ENCODE measurements around the gene DDX4.
"Not testable (repeated sequence)": the region's sequence is repeated elsewhere in the genome, so short reads cannot be mapped to it uniquely, and the experiment has no call there.

Gene DDX4

GRCh38 chr5:55750499-55750898, 12.6 kb downstream of the DDX4 start:
- Histone ChIP-seq H3K79me1 (ENCODE audit: low read depth, low read length) (no peaks in the 10 kb centered on the region), H3K9me3 (replicated peaks in 1 of 2; ENCODE audit: control insufficient read depth in 2 of 2, insufficient read depth in 1 of 2, low read depth in 1 of 2, low read length in 2 of 2) (no peaks in the 10 kb centered on the region), H3K36me3 (replicated peaks in 1 of 2; ENCODE audit: control insufficient read depth in 2 of 2, insufficient read depth in 2 of 2, low read length in 2 of 2) (no peaks in the 10 kb centered on the region), H2BK120ac (ENCODE audit: low read depth, low read length) (no peak overlapping the region), H3K9ac (ENCODE audit: low read depth, low read length, poor library complexity) (no peak overlapping the region), H4K91ac (ENCODE audit: low read depth, low read length, poor library complexity) (no peak overlapping the region), H4K8ac (ENCODE audit: low read depth, low read length) (no peak overlapping the region), H3K27ac (replicated peaks; ENCODE audit: low read length) (no peak overlapping the region), H2BK12ac (ENCODE audit: low read length) (no peak overlapping the region), H2AK5ac (ENCODE audit: low read depth, low read length) (no peak overlapping the region), H3K4ac (ENCODE audit: low read length) (no peak overlapping the region), H3K14ac (ENCODE audit: low read length) (no peak overlapping the region), H3K4me2 (ENCODE audit: insufficient read depth, low read length, poor library complexity, severe bottlenecking) (no peak overlapping the region), H3K27me3 (ENCODE audit: control insufficient read depth in 3 of 3, insufficient read depth in 3 of 3, low read depth in 1 of 3, low read length in 3 of 3) (no peaks in the 10 kb centered on the region), H2BK5ac (ENCODE audit: low read length) (no peak overlapping the region), H3K23ac (ENCODE audit: low read depth, low read length, poor library complexity) (no peak overlapping the region), H3K4me1 (ENCODE audit: control insufficient read depth in 2 of 2, insufficient read depth in 1 of 2, low read depth in 1 of 2, low read length in 2 of 2) (peaks cover 0 to 2% of the 10 kb centered on the region in 2 donors), H3K18ac (ENCODE audit: low read length) (no peak overlapping the region), H2BK15ac (ENCODE audit: low read length) (no peak overlapping the region), H3K4me3 (ENCODE audit: low read length in 2 of 2) (no peak overlapping the region), H2AFZ (ENCODE audit: low read length) (no peak overlapping the region)
- WGBS, 2 donors (ENCODE audit: extremely low coverage in 2 of 2, insufficient read length in 2 of 2, insufficient replicate concordance in 1 of 2), result no CpG with 5 or more reads among the region's 3 CpGs
- no peak for DNase-seq (ENCODE audit: low spot score)

- H3K27me3 ChIP-seq (ENCODE audit: control insufficient read depth in 3 of 3, insufficient read depth in 3 of 3, low read depth in 1 of 3, low read length in 3 of 3), result no peaks in the 10 kb centered on the region
These were observed 20.4 kb downstream of the DDX4 start for GRCh38 chr5:55758231-55758630.

GRCh38 chr5:55758714-55759113, 20.9 kb downstream of the DDX4 start:
- no peak overlapping the region for H3K9ac ChIP-seq (ENCODE audit: low read depth, low read length, poor library complexity)
- H3K23ac ChIP-seq (ENCODE audit: low read depth, low read length, poor library complexity), result no peak overlapping the region
- no peak overlapping the region for H4K8ac ChIP-seq (ENCODE audit: low read depth, low read length)
- no peak overlapping the region for H2BK120ac ChIP-seq (ENCODE audit: low read depth, low read length)
- WGBS, 2 donors (ENCODE audit: extremely low coverage in 2 of 2, insufficient read length in 2 of 2, insufficient replicate concordance in 1 of 2), result no CpG with 5 or more reads among the region's 2 CpGs
- H3K4me2 ChIP-seq (ENCODE audit: insufficient read depth, low read length, poor library complexity, severe bottlenecking), result no peak overlapping the region
- H3K4me1 ChIP-seq (ENCODE audit: control insufficient read depth in 2 of 2, insufficient read depth in 1 of 2, low read depth in 1 of 2, low read length in 2 of 2), result no peaks in the 10 kb centered on the region
- H3K14ac ChIP-seq (ENCODE audit: low read length), result no peak overlapping the region
- H2AK5ac ChIP-seq (ENCODE audit: low read depth, low read length), result no peak overlapping the region
- no peak overlapping the region for H3K27ac ChIP-seq (replicated peaks; ENCODE audit: low read length)
- H2BK15ac ChIP-seq (ENCODE audit: low read length), result no peak overlapping the region
- H3K79me1 ChIP-seq (ENCODE audit: low read depth, low read length), result no peaks in the 10 kb centered on the region
- no peak overlapping the region for H2AFZ ChIP-seq (ENCODE audit: low read length)
- no peak overlapping the region for H3K18ac ChIP-seq (ENCODE audit: low read length)
- H2BK5ac ChIP-seq (ENCODE audit: low read length), result no peak overlapping the region
- no peaks in the 10 kb centered on the region for H3K9me3 ChIP-seq (replicated peaks in 1 of 2; ENCODE audit: control insufficient read depth in 2 of 2, insufficient read depth in 1 of 2, low read depth in 1 of 2, low read length in 2 of 2)
- H3K27me3 ChIP-seq (ENCODE audit: control insufficient read depth in 3 of 3, insufficient read depth in 3 of 3, low read depth in 1 of 3, low read length in 3 of 3), result no peaks in the 10 kb centered on the region
- no peaks in the 10 kb centered on the region for H3K36me3 ChIP-seq (replicated peaks in 1 of 2; ENCODE audit: control insufficient read depth in 2 of 2, insufficient read depth in 2 of 2, low read length in 2 of 2)
- no peak overlapping the region for H3K4ac ChIP-seq (ENCODE audit: low read length)
- H2BK12ac ChIP-seq (ENCODE audit: low read length), result no peak overlapping the region
- H3K4me3 ChIP-seq (ENCODE audit: low read length in 2 of 2), result no peak overlapping the region
- H4K91ac ChIP-seq (ENCODE audit: low read depth, low read length, poor library complexity), result no peak overlapping the region
- DNase-seq (ENCODE audit: low spot score), result no peak

More at GRCh38 chr5:55758231-55758630, 20.4 kb downstream of the DDX4 start:
- H3K79me1 ChIP-seq (ENCODE audit: low read depth, low read length), result no peaks in the 10 kb centered on the region
- H3K4me2 ChIP-seq (ENCODE audit: insufficient read depth, low read length, poor library complexity, severe bottlenecking), result no peak overlapping the region
- no CpG with 5 or more reads among the region's 1 CpG for WGBS, 2 donors (ENCODE audit: extremely low coverage in 2 of 2, insufficient read length in 2 of 2, insufficient replicate concordance in 1 of 2)
- no peak overlapping the region for H2AFZ ChIP-seq (ENCODE audit: low read length)
- no peaks in the 10 kb centered on the region for H3K9me3 ChIP-seq (replicated peaks in 1 of 2; ENCODE audit: control insufficient read depth in 2 of 2, insufficient read depth in 1 of 2, low read depth in 1 of 2, low read length in 2 of 2)
- no peak overlapping the region for H3K18ac ChIP-seq (ENCODE audit: low read length)
- H4K91ac ChIP-seq (ENCODE audit: low read depth, low read length, poor library complexity), result no peak overlapping the region
- H2BK5ac ChIP-seq (ENCODE audit: low read length), result no peak overlapping the region
- H2AK5ac ChIP-seq (ENCODE audit: low read depth, low read length), result no peak overlapping the region
- no peak overlapping the region for H3K14ac ChIP-seq (ENCODE audit: low read length)
- H3K36me3 ChIP-seq (replicated peaks in 1 of 2; ENCODE audit: control insufficient read depth in 2 of 2, insufficient read depth in 2 of 2, low read length in 2 of 2), result no peaks in the 10 kb centered on the region
- no peak overlapping the region for H3K23ac ChIP-seq (ENCODE audit: low read depth, low read length, poor library complexity)
- no peak overlapping the region for H3K4me3 ChIP-seq (ENCODE audit: low read length in 2 of 2)
- H2BK120ac ChIP-seq (ENCODE audit: low read depth, low read length), result no peak overlapping the region
- no peak overlapping the region for H3K27ac ChIP-seq (replicated peaks; ENCODE audit: low read length)
- H3K4me1 ChIP-seq (ENCODE audit: control insufficient read depth in 2 of 2, insufficient read depth in 1 of 2, low read depth in 1 of 2, low read length in 2 of 2), result no peaks in the 10 kb centered on the region
- H4K8ac ChIP-seq (ENCODE audit: low read depth, low read length), result no peak overlapping the region
- no peak overlapping the region for H2BK12ac ChIP-seq (ENCODE audit: low read length)
- DNase-seq (ENCODE audit: low spot score), result no peak
- H3K9ac ChIP-seq (ENCODE audit: low read depth, low read length, poor library complexity), result no peak overlapping the region
- no peak overlapping the region for H3K4ac ChIP-seq (ENCODE audit: low read length)
- H2BK15ac ChIP-seq (ENCODE audit: low read length), result no peak overlapping the region

GRCh38 chr5:55761721-55762120, 23.9 kb downstream of the DDX4 start:
- H4K91ac ChIP-seq (ENCODE audit: low read depth, low read length, poor library complexity); H3K14ac ChIP-seq (ENCODE audit: low read length); H3K9ac ChIP-seq (ENCODE audit: low read depth, low read length, poor library complexity); H4K8ac ChIP-seq (ENCODE audit: low read depth, low read length); H2BK12ac ChIP-seq (ENCODE audit: low read length); H3K79me1 ChIP-seq (ENCODE audit: low read depth, low read length); H2BK120ac ChIP-seq (ENCODE audit: low read depth, low read length); DNase-seq (ENCODE audit: low spot score); H3K27ac ChIP-seq (replicated peaks; ENCODE audit: low read length); H3K36me3 ChIP-seq (replicated peaks in 1 of 2; ENCODE audit: control insufficient read depth in 2 of 2, insufficient read depth in 2 of 2, low read length in 2 of 2); H2BK5ac ChIP-seq (ENCODE audit: low read length); H2AFZ ChIP-seq (ENCODE audit: low read length); H3K4me2 ChIP-seq (ENCODE audit: insufficient read depth, low read length, poor library complexity, severe bottlenecking); H3K4me3 ChIP-seq (ENCODE audit: low read length in 2 of 2); H2AK5ac ChIP-seq (ENCODE audit: low read depth, low read length); H3K9me3 ChIP-seq (replicated peaks in 1 of 2; ENCODE audit: control insufficient read depth in 2 of 2, insufficient read depth in 1 of 2, low read depth in 1 of 2, low read length in 2 of 2); H3K27me3 ChIP-seq (ENCODE audit: control insufficient read depth in 3 of 3, insufficient read depth in 3 of 3, low read depth in 1 of 3, low read length in 3 of 3); H3K23ac ChIP-seq (ENCODE audit: low read depth, low read length, poor library complexity); H3K18ac ChIP-seq (ENCODE audit: low read length); H2BK15ac ChIP-seq (ENCODE audit: low read length); H3K4ac ChIP-seq (ENCODE audit: low read length); H3K4me1 ChIP-seq (ENCODE audit: control insufficient read depth in 2 of 2, insufficient read depth in 1 of 2, low read depth in 1 of 2, low read length in 2 of 2): not testable (repeated sequence)
- WGBS, 2 donors (ENCODE audit: extremely low coverage in 2 of 2, insufficient read length in 2 of 2, insufficient replicate concordance in 1 of 2), result no CpG with 5 or more reads among the region's 7 CpGs

Data from neuronal stem cell (in vitro differentiated cells).